Measurements from ENCODE around the gene TMEM254.

DNA sequence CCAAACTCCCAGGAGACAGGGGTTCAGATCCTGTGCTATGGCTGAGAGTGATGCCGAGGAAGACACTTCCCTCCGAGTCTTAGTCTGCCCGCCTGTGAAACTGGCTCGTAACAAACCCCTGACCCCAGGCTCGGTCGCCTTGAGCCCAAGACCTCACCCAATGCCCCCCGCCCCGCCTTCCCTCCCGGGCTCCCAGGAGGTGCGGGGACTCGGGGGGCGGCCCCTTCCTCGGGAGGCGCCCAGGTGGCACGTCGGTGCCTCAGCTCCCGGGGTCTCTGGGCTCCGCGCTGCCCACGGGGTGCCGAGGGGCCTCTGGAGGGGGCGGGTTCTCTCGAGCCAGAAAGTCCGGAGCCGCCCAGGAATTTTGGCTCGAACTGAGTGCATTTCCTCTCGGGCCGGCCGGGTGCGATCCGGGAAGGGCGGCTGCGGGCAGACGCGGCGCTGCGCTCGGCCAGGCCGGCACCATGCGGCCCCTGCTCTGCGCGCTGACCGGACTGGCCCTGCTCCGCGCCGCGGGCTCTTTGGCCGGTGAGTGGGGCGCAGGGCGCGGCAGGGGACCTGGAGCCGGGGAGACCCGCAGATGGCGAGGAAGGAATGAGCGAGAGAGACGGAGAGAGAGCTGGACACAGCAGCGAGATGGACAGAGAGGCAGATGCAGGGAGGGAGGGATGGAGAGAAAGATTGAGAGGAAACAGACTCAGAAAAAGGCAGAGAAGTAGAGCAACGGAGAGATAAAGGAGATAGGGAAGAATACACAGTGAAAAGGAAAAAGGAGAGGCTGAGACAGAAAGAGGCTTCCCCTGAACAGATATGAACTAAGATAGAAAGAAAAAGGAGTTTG, 54.1 kb downstream of the TMEM254 start, which contains the start of gene PLAC9:
- TF ChIP-seq CTCF (IDR thresholded peaks at IDR 0.05) (no peak), HDAC2 (IDR thresholded peaks at IDR 0.05) (no peak), BHLHE40 (IDR thresholded peaks at IDR 0.05; ENCODE audit: low read depth, low read length) (no peak), RNF2 (IDR thresholded peaks at IDR 0.05; ENCODE audit: borderline replicate concordance, low read depth) (no peak), RAD21 (conservative IDR thresholded peaks at IDR 0.05 in 1 of 2, IDR thresholded peaks at IDR 0.05 in 1 of 2) (no peak), KDM5A (IDR thresholded peaks at IDR 0.05) (no peak), KDM1A (IDR thresholded peaks at IDR 0.05; ENCODE audit: low read depth) (no peak), POLR2A (IDR thresholded peaks at IDR 0.05; ENCODE audit: low read length) (no peak), EP300 (IDR thresholded peaks at IDR 0.05) (no peak)
